NCI-H82 (cell line): ENCODE results near the gene ANO2.

Source experiments
- DNase-seq: peaks from one replicate; lab custom pipeline; 2025; lab: John Stamatoyannopoulos, UW

The ANO2 gene

GRCh38 chr12:5916785-5917290, 28.2 kb downstream of the ANO2 start:
- no peak for DNase-seq

GRCh38 chr12:5915511-5915910, 29.5 kb downstream of the ANO2 start:
- DNase-seq: no peak

GRCh38 chr12:5914387-5915149, 30.5 kb downstream of the ANO2 start:
- DNase-seq: no peak

GRCh38 chr12:5913387-5913786, 31.7 kb downstream of the ANO2 start:
- no peak for DNase-seq

- DNase-seq: peak; percentile 60
These were observed 32.4 kb downstream of the ANO2 start for GRCh38 chr12:5912437-5913334.

GRCh38 chr12:5912011-5912410, 33.0 kb downstream of the ANO2 start:
- peak; percentile 91 for DNase-seq

- DNase-seq: peak; percentile 72
These were observed 34.1 kb downstream of the ANO2 start for GRCh38 chr12:5910790-5911548.

- DNase-seq: no peak
These were observed 35.5 kb downstream of the ANO2 start for GRCh38 chr12:5909560-5909959.

- no peak for DNase-seq
These were observed 36.8 kb downstream of the ANO2 start for GRCh38 chr12:5908251-5908650.

- DNase-seq: no peak
These were observed 37.3 kb downstream of the ANO2 start for GRCh38 chr12:5907807-5908206.

- no peak for DNase-seq
These were observed 39.3 kb downstream of the ANO2 start for GRCh38 chr12:5905757-5906156.

GRCh38 chr12:5904969-5905368, 40.1 kb downstream of the ANO2 start:
- DNase-seq: no peak

GRCh38 chr12:5904441-5904840, 40.6 kb downstream of the ANO2 start:
- DNase-seq: no peak

GRCh38 chr12:5902736-5903135, 42.3 kb downstream of the ANO2 start:
- no peak for DNase-seq

GRCh38 chr12:5901416-5901815, 43.6 kb downstream of the ANO2 start:
- DNase-seq: no peak

GRCh38 chr12:5900533-5901205, 44.4 kb downstream of the ANO2 start:
- no peak for DNase-seq

- DNase-seq: no peak
These were observed 45.0 kb downstream of the ANO2 start for GRCh38 chr12:5900076-5900475.

GRCh38 chr12:5899675-5900074, 45.4 kb downstream of the ANO2 start:
- DNase-seq: no peak

GRCh38 chr12:5898874-5899273, 46.2 kb downstream of the ANO2 start:
- peak; percentile 19 for DNase-seq

GRCh38 chr12:5889381-5890047, 55.5 kb downstream of the ANO2 start:
- peak; percentile 22 for DNase-seq

GRCh38 chr12:5888816-5889315, 56.2 kb downstream of the ANO2 start:
- DNase-seq: no peak
